K562 (cell line): ENCODE measurements around the gene PAX5. TPM values are rescaled to one million over a fixed set of nuclear protein-coding genes. Genes with fewer than 3 reads are reported as not detected.

Experiments
- ATAC-seq: fragments of 200-7000 bp; cut with Tn5 transposase; 3 replicates; pipeline ENCODE4 v1.9.1; 2020; ENCODE audit warnings: moderate library complexity
- BruUV-seq: library from RNA; stranded (reverse); fragments of 400-500 nt; replicated peaks from 2 replicates; lab custom pipeline; 2021; lab: Mats Ljungman, UMichigan
- CTCF ChIA-PET: fragments of 300-600 bp; formaldehyde crosslinking; extraction: SDS; loops from one replicate; lab custom pipeline; 2021; ENCODE audit warnings: low intra/inter-chr PET ratio; lab: Yijun Ruan, JAX
- POLR2A ChIA-PET: fragments of 300-600, 350-650 bp; sonication (Branson Sonifier 250); formaldehyde crosslinking; extraction: SDS; loops from one replicate; lab custom pipeline; 2021; ENCODE audit warnings: antibody characterized with exemption, inconsistent platforms; lab: Yijun Ruan, JAX
- DNase-seq, 4 experiments: peaks; one replicate each; pipeline versions ENCODE4 v3.0.0 to v3.0.0-alpha.2; 2011 to 2018; ENCODE audit warnings: low spot score in 3 of 4, mixed read lengths in 3 of 4; ENCODE audit errors: extremely low read depth in 1 of 4
- FAIRE-seq: peaks from 2 replicates; lab custom pipeline; 2011; peaks lifted over from hg19 to GRCh38; lab: Jason Lieb, UNC
- H2AFZ ChIP-seq: 2 replicates; pipeline ENCODE4 v1.6.0; 2011; ENCODE audit warnings: low read depth, low read length, control low read depth, inconsistent platforms
- H3K27ac ChIP-seq: fragments of 200-600 bp; 3 replicates; pipeline ENCODE4 v1.8.0; 2011; ENCODE audit warnings: low read depth, mild to moderate bottlenecking, control low read depth, inconsistent platforms, low read length, moderate library complexity, mixed read lengths; ENCODE audit errors: extremely low read depth
- H3K27me3 ChIP-seq, 2 experiments: fragments of 300-600 bp in 1 of 2; 2 replicates in 1 of 2; 3 replicates in 1 of 2; pipeline versions ENCODE4 v1.6.0 to v1.8.0; 2011; ENCODE audit warnings: inconsistent platforms in 2 of 2, low read length in 2 of 2, mild to moderate bottlenecking in 1 of 2, mixed read lengths in 1 of 2, moderate library complexity in 1 of 2; ENCODE audit not compliant: control insufficient read depth in 2 of 2, insufficient read depth in 2 of 2
- H3K36me3 ChIP-seq: fragments of 300-600 bp; 3 replicates; pipeline ENCODE4 v1.8.0; 2011; ENCODE audit warnings: mild to moderate bottlenecking, low read length, inconsistent platforms; ENCODE audit not compliant: control insufficient read depth, insufficient read depth
- H3K4me1 ChIP-seq, 2 experiments: fragments of 200-600 bp in 1 of 2; replicated peaks in 1 of 2; 2 replicates in 1 of 2; 3 replicates in 1 of 2; pipeline versions ENCODE4 v1.5.1 to v1.8.0; 2011; ENCODE audit warnings: inconsistent platforms in 2 of 2, low read length in 2 of 2, mild to moderate bottlenecking in 1 of 2, mixed read lengths in 1 of 2, moderate library complexity in 1 of 2; ENCODE audit not compliant: control insufficient read depth in 2 of 2, insufficient read depth in 2 of 2
- H3K4me2 ChIP-seq: 2 replicates; pipeline ENCODE4 v1.6.1; 2011; ENCODE audit warnings: low read length, control low read depth, inconsistent platforms, mixed read lengths; ENCODE audit not compliant: insufficient read depth
- H3K4me3 ChIP-seq: fragments of 200-600 bp; sonication (generic), shearing (Covaris generic); 2 replicates; pipeline ENCODE4 v1.5.1; 2016; ENCODE audit warnings: control low read depth, inconsistent platforms
- H3K79me2 ChIP-seq: fragments of 200-600 bp; 3 replicates; pipeline ENCODE4 v1.8.0; 2011; ENCODE audit warnings: low read length, inconsistent platforms; ENCODE audit not compliant: control insufficient read depth, insufficient read depth
- H3K9ac ChIP-seq, 2 experiments: 2 replicates each; pipeline versions ENCODE4 v1.6.0 to v1.6.1; 2011; ENCODE audit warnings: low read depth in 2 of 2, low read length in 2 of 2, control low read depth in 1 of 2, inconsistent platforms in 1 of 2, mild to moderate bottlenecking in 1 of 2, mixed read lengths in 1 of 2; ENCODE audit not compliant: insufficient read depth in 1 of 2
- H3K9me1 ChIP-seq: one replicate; pipeline ENCODE4 v1.6.0; 2011; ENCODE audit warnings: inconsistent platforms, mild to moderate bottlenecking, low read length, moderate library complexity; ENCODE audit not compliant: control insufficient read depth, insufficient read depth
- H3K9me3 ChIP-seq: replicated peaks from 2 replicates; pipeline ENCODE4 v1.5.1; 2011; ENCODE audit warnings: low read depth, low read length, inconsistent platforms; ENCODE audit not compliant: control insufficient read depth, insufficient read depth
- H4K20me1 ChIP-seq: replicated peaks from 2 replicates; pipeline ENCODE4 v1.6.1; 2011; ENCODE audit warnings: low read length, inconsistent platforms, mixed read lengths; ENCODE audit not compliant: control insufficient read depth, insufficient read depth
- ASH1L ChIP-seq: fragments of 450-650 bp; IDR thresholded peaks from 2 replicates; pipeline ENCODE4 v1.6.1; 2018; ENCODE audit warnings: borderline replicate concordance, mild to moderate bottlenecking, low read depth; ENCODE audit not compliant: partially characterized antibody
- ATF6 ChIP-seq: sonication (generic); formaldehyde crosslinking; IDR thresholded peaks from 2 replicates; pipeline ENCODE4 v1.4.0; 2020; ENCODE audit warnings: mild to moderate bottlenecking, missing genetic modification reagents
- CREM ChIP-seq: IDR thresholded peaks from 2 replicates; pipeline ENCODE4 v1.6.1; 2014; ENCODE audit warnings: antibody characterized with exemption, low read depth
- JUN ChIP-seq, 2 experiments: sonication (generic) in 1 of 2; formaldehyde crosslinking in 1 of 2; IDR thresholded peaks; 2 replicates each; pipeline versions ENCODE4 v1.6.1 to v1.8.0; 2012 to 2022; ENCODE audit warnings: borderline replicate concordance in 2 of 2, mild to moderate bottlenecking in 2 of 2, improper control_type of control experiment in 1 of 2, low read depth in 1 of 2, low read length in 1 of 2, missing genetic modification reagents in 1 of 2
- LEF1 ChIP-seq: fragments of 450-650 bp; IDR thresholded peaks from 2 replicates; pipeline ENCODE4 v1.6.1; 2016; ENCODE audit warnings: mild to moderate bottlenecking
- MEF2A ChIP-seq: IDR thresholded peaks from 2 replicates; pipeline ENCODE4 v1.6.1; 2011; ENCODE audit warnings: low read depth, mild to moderate bottlenecking, low read length, moderate library complexity; ENCODE audit not compliant: control insufficient read depth
- MYNN ChIP-seq, 2 experiments: sonication (generic); formaldehyde crosslinking in 1 of 2; IDR thresholded peaks; 2 replicates each; pipeline versions ENCODE4 v1.5.0 to v1.6.1; 2016 to 2020; ENCODE audit warnings: antibody characterized with exemption in 1 of 2, missing genetic modification reagents in 1 of 2
- NBN ChIP-seq: fragments of 450-650 bp; IDR thresholded peaks from 2 replicates; pipeline ENCODE4 v1.6.1; 2016; ENCODE audit warnings: low read depth, mild to moderate bottlenecking
- NFRKB ChIP-seq: fragments of 450-650 bp; IDR thresholded peaks from 2 replicates; pipeline ENCODE4 v1.6.1; 2016; ENCODE audit warnings: low read depth
- TFAM ChIP-seq: fragments of 250-450 bp; sonication (Bioruptor Pico); conservative IDR thresholded peaks from 2 replicates; pipeline ENCODE4 v1.5.0; 2021; ENCODE audit warnings: mild to moderate bottlenecking, moderate library complexity
- ZBTB2 ChIP-seq: fragments of 450-650 bp; IDR thresholded peaks from 2 replicates; pipeline ENCODE4 v1.6.1; 2016; ENCODE audit warnings: antibody characterized with exemption
- ZNF57 ChIP-seq: fragments of 450-650 bp; formaldehyde crosslinking; IDR thresholded peaks from 2 replicates; pipeline ENCODE4 v1.4.0; 2020; ENCODE audit warnings: mild to moderate bottlenecking, moderate library complexity
- WGBS: fragments of 100-300 bp; shearing (Covaris generic); methylation state at CpG from one replicate; pipeline ENCODE4 v1.1.6; 2016; ENCODE audit warnings: low coverage, mixed read lengths; ENCODE audit not compliant: insufficient coverage; ENCODE audit errors: missing lambda C conversion rate; 5-methylcytosine and 5-hydroxymethylcytosine counted together
- in situ Hi-C: fragments of 300-500 bp; cut with MboI; formaldehyde crosslinking; loops from 4 replicates; pipeline ENCODE4 v1.15.0; 2018; ENCODE audit warnings: inconsistent platforms, mixed read lengths
- intact Hi-C: fragments of 100-400 bp; cut with micrococcal nuclease; formaldehyde crosslinking; loops from 2 replicates; pipeline ENCODE4 v1.14.2; 2022
- polyA plus RNA-seq, 8 experiments: library from polyadenylated mRNA; depleted of rRNA in 4 of 8; stranded (reverse) in 5 of 8; unstranded in 3 of 8; fragments of >200 nt; fragmentation: Nextera tagmentation in 2 of 8; fragmentation: Illumina TruSeq in 1 of 8; extraction: Ambion mirVana in 2 of 8; extraction: Trizol in 1 of 8; gene quantifications; 2 replicates each; pipeline versions ENCODE4 v1.2.1 to v1.2.3, GENCODE V29; 2011 to 2014; ENCODE audit warnings: inconsistent platforms in 1 of 8, missing spikeins in 1 of 8
- total RNA-seq, 7 experiments: library from RNA; depleted of rRNA in 6 of 7; stranded (reverse); fragments of >200 nt in 6 of 7; fragmentation: Illumina TruSeq in 2 of 7; extraction: Trizol in 2 of 7; gene quantifications; 2 replicates each; pipeline versions ENCODE4 v1.2.1 to v1.2.3, GENCODE V29; 2011 to 2021; ENCODE audit warnings: low replicate concordance in 1 of 7

Gene PAX5
- total and polyA plus RNA-seq, 9 of the 15 experiments (the other 6 are each of a cell fraction or from before 2014, with no cell fraction given) = 0.03 to 0.09 TPM; not detected in 7

- CTCF ChIA-PET = interaction anchor here (0.6 kb wide), 1 partner anchor 16 kb away, joined by 3 read pairs; no protein-coding TSS in a partner anchor
- no peak for ATAC-seq
These were observed 218.3 kb downstream of the PAX5 start for GRCh38 chr9:36815566-36816348.

More at GRCh38 chr9:36815566-36816348, 218.3 kb downstream of the PAX5 start:
- H3K27ac ChIP-seq = no peak overlapping the region
- POLR2A ChIA-PET = interaction anchor here (1.1 kb wide), 1 partner anchor 20 kb away, joined by 3 read pairs; no protein-coding TSS in a partner anchor
- in situ Hi-C loops (no loop called here), intact Hi-C loops (no loop called here)
- no TSS peak for BruUV-seq
- DNase-seq (no peak), FAIRE-seq (no peak)
- 0% methylated on average over 6 of the region's 7 CpGs for WGBS
- no peaks in the 10 kb centered on the region for H3K79me2 ChIP-seq
- H3K9me1 ChIP-seq = no peaks in the 10 kb centered on the region
- no peak overlapping the region for H3K4me2 ChIP-seq
- H4K20me1 ChIP-seq = no peaks in the 10 kb centered on the region
- peaks cover 0 to 7% of the 10 kb centered on the region in 2 experiments; a peak in 2 of 5 replicates for H3K4me1 ChIP-seq
- no peak overlapping the region for H2AFZ ChIP-seq
- H3K36me3 ChIP-seq = no peaks in the 10 kb centered on the region
- peaks cover 10 to 40% of the 10 kb centered on the region in 2 experiments; a peak in 4 of 5 replicates for H3K27me3 ChIP-seq
- TF ChIP-seq ZBTB2 (no peak), TFAM (CRISPR knock-in tag) (no peak), ZNF57 (no peak), MEF2A (no peak), JUN (IDR thresholded peaks at IDR 0.05; ENCODE audit: borderline replicate concordance, low read depth, low read length) (no peak), JUN (CRISPR knock-in tag; IDR thresholded peaks at IDR 0.05; ENCODE audit: borderline replicate concordance) (no peak), LEF1 (no peak), CREM (no peak), ATF6 (CRISPR knock-in tag) (no peak), MYNN (IDR thresholded peaks at IDR 0.05) (no peak), MYNN (CRISPR knock-in tag; IDR thresholded peaks at IDR 0.05) (no peak), NFRKB (no peak), NBN (no peak), ASH1L (no peak)
- no peak overlapping the region for H3K4me3 ChIP-seq
- no peak overlapping the region for H3K9ac ChIP-seq
- H3K9me3 ChIP-seq = no peaks in the 10 kb centered on the region
